HEK293 (cell line): Measurements from ENCODE around the gene CACNB4.

Source experiments
- CTCF ChIP-seq: fragments of 450-650 bp; formaldehyde crosslinking; IDR thresholded peaks from 2 replicates; pipeline ENCODE4 v1.5.1; 2016; ENCODE audit warnings: missing biosample characterization, missing genetic modification characterization
- ZFHX2 ChIP-seq: fragments of 450-650 bp; formaldehyde crosslinking; conservative IDR thresholded peaks from 2 replicates; pipeline ENCODE4 v1.5.1; 2016; ENCODE audit warnings: missing biosample characterization, missing genetic modification characterization
- ZNF404 ChIP-seq: fragments of 450-650 bp; formaldehyde crosslinking; IDR thresholded peaks from 2 replicates; pipeline ENCODE4 v1.5.1; 2017; ENCODE audit warnings: missing biosample characterization, missing genetic modification characterization
- ZNF488 ChIP-seq: fragments of 450-650 bp; formaldehyde crosslinking; IDR thresholded peaks from 2 replicates; pipeline ENCODE4 v1.5.1; 2016; ENCODE audit warnings: missing biosample characterization, missing genetic modification characterization
- TF ChIP-seq, protein P1 (sequence below): fragments of 450-650 bp; formaldehyde crosslinking; IDR thresholded peaks from 2 replicates; pipeline ENCODE4 v1.5.1; 2016; ENCODE audit warnings: missing biosample characterization, missing genetic modification characterization

DNA sequence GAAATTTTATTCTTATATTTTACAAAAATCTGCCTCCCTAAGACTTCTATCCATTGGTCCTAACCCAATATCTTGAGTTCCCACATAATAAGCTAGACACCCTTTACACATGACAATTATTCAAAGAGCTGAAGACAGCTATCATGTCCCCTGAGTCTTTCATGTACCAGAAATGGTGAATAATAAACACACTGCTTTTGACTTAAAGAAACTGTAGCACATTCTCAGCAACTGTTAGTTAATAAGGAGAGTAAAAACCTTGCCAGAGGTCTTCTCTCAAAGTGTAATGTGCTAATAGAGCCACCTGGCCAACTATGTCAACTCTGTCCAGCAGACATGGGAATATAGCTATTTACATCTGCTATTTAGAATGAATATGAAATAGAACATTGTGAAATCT is 160.9 kb downstream of the CACNB4 start:
- TF ChIP-seq CTCF (tag by site-specific recombination) (no peak), ZNF404 (tag by site-specific recombination) (no peak), ZNF488 (tag by site-specific recombination) (no peak), ZFHX2 (tag by site-specific recombination) (no peak)
- TF ChIP-seq, protein P1, sequence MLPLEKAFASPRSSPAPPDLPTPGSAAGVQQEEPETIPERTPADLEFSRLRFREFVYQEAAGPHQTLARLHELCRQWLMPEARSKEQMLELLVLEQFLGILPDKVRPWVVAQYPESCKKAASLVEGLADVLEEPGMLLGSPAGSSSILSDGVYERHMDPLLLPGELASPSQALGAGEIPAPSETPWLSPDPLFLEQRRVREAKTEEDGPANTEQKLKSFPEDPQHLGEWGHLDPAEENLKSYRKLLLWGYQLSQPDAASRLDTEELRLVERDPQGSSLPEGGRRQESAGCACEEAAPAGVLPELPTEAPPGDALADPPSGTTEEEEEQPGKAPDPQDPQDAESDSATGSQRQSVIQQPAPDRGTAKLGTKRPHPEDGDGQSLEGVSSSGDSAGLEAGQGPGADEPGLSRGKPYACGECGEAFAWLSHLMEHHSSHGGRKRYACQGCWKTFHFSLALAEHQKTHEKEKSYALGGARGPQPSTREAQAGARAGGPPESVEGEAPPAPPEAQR (tag by site-specific recombination): no peak
